HL-60/S4 (cell line): ENCODE results near the gene GALNT13.

ENCODE experiments used
- in situ Hi-C: fragments of 300-500 bp; cut with MboI; formaldehyde crosslinking; loops from 2 replicates; pipeline ENCODE4 v1.14.3; 2022; ENCODE audit warnings: low sequenced_read_pairs

The GALNT13 gene

GRCh38 chr2:153940511-153940910 lies 68.8 kb downstream of the GALNT13 start:
- in situ Hi-C loops: no loop called here

GRCh38 chr2:153944800-153945199 lies 73.1 kb downstream of the GALNT13 start:
- in situ Hi-C loops: no loop called here

- in situ Hi-C loops: no loop called here
Measured at GRCh38 chr2:153946036-153946435, 74.3 kb downstream of the GALNT13 start.

- in situ Hi-C loops: no loop called here
Measured at GRCh38 chr2:153953761-153954160, 82.0 kb downstream of the GALNT13 start.

DNA sequence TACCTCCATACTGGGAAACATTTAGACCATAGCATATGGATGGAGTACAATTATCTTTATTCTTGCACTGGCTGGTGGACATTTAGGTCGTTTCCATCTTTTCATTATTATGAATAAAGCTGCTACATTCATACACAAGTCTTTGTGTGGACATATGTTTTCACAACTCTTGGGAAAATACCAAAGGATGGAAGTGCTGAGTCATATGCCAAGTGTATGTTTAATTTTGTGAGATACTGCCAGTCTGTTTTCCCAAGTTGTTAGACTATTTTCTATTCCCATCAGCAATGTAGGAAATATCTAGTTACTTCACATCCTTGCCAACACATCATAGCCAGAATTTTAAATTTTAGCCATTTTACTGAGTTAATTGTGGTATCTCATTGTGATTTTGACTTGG lies 91.5 kb downstream of the GALNT13 start:
- in situ Hi-C loops: no loop called here

DNA sequence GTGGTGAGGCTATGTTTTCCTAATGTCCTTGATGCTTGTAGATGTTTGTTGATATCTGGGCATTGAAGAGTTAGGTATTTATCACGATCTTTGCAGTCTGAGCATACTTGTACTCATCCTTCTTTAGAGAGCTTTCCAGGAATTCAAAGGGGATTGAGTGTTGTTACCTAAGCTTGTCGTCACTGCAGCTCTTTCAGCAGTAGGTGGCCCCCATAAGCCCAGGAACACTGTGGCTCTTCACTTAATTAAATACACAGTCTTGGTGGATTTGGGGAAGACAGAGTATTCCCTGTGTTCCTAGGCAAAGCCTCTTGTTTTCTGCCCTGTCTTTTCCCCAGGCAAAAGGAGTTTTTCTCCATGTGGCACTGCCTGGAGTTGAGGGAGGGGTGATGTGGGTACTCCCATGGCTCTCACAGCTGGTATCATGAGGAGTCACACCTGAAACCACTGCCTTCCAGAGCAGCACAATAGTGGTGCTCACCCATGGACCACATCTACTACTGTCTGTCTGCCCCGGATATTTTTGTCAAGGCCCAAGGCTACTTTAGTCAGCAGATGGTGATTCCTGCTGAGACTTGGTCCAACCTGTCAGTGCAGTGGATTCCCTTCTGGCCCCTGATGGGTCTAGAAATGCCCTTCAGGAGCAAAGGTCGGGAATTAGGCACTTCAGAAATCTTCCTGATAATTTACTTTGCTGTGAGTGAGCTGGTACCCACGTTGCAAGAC lies 95.7 kb downstream of the GALNT13 start:
- in situ Hi-C loops: no loop called here

DNA sequence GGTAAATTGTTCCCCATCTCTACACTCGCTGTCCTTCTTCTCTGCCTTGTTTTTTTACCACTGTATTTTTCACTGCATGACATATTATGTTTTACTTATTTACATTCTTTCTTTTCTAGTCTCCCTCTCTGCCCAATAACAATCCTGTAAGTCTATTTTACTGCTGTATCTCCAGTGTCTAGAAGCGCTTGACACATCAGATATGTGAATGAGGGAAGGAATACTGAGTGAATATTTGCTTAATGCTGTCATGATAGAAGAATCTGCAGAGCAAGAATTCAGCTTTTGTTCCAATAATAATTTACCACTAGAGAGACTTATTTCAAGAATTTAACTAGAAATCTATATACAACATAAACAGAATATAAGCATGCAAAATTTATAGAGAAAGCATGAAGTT lies 99.5 kb downstream of the GALNT13 start:
- in situ Hi-C loops: no loop called here

DNA sequence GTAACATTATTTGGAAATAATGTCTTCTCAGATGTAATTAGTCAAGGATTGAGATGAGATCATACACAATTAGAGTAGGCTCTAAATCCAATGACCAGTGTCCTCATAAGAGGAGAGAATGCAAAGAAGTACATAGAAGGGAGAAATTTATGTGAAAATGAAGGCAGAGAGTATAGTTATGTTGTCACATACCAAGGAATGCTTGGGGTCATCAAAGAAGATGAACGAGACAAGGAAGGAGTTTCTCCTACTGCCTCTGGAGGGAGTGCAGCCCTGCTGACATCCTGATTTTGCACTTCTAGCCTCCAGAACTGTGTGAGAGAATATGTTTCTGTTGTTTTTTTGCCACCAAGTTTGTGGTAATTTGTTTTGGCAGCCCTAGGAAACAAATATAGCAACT lies 100.1 kb downstream of the GALNT13 start:
- in situ Hi-C loops: no loop called here

- in situ Hi-C loops: no loop called here
Measured at GRCh38 chr2:153972412-153972811, 100.7 kb downstream of the GALNT13 start.

GRCh38 chr2:153986488-153987229 lies 114.9 kb downstream of the GALNT13 start:
- in situ Hi-C loops: no loop called here

DNA sequence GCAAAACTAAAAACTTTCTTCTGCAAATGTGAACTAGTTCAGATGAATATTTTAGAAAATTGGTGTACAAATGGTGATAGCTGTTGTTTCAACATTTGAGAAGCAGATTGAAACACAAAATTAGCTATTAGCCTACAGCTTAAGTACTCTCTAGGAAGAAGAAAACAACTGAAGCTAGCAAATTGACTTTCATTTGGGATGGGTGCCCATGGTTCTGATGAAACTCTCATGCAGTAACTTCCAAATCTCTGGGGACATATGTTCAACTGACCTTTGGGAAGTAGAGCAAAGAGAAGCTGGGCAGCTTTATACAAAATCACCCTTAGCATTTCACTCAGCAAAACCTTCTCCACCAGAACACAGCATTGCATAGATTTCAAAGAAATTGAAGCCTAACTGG lies 119.0 kb downstream of the GALNT13 start:
- in situ Hi-C loops: no loop called here

DNA sequence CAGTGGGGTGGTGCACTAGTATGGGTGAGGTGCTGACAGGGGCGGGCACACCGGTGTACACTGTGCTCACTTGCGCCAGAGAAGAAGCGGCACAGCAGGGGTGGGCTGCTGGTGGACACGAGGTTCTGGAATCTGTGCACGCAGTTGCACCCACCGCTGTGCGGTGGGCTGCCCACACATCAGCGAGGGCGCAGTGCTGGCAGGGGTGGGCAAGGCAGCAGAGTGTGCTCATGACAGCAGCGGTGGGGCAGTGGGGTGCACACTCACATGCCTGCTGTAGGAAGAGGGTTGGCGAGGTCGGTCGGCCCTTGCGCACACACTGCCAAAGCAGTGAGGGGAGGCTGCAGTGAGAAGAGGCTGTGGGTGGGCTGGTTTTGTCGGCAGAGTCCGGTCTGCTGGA lies 141.8 kb downstream of the GALNT13 start:
- in situ Hi-C loops: no loop called here

- in situ Hi-C loops: no loop called here
Measured at GRCh38 chr2:154015233-154015632, 143.5 kb downstream of the GALNT13 start.

- in situ Hi-C loops: no loop called here
Measured at GRCh38 chr2:154029504-154029903, 157.8 kb downstream of the GALNT13 start.

GRCh38 chr2:154032220-154032619 lies 160.5 kb downstream of the GALNT13 start:
- in situ Hi-C loops: no loop called here

- in situ Hi-C loops: no loop called here
Measured at GRCh38 chr2:154046493-154046892, 174.8 kb downstream of the GALNT13 start.

- in situ Hi-C loops: no loop called here
Measured at GRCh38 chr2:154048905-154049304, 177.2 kb downstream of the GALNT13 start.

DNA sequence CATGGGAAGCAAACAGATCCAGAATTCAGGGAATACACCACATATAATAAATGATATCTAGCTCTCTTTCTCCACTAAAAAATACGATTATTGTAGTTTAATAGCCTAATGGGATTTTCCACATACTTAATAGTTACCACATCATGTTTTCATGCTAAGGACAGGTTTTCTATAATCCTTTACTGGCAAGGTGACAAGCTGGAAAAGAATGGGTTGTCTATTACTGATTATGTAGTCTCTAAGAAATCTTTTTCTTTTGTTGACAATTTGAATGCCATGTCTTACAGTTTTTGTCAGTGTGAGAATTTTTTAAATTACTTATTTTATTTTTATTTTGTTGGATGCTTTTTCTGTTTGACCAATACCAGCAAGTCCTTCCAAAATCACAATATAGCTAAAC lies 177.8 kb downstream of the GALNT13 start:
- in situ Hi-C loops: no loop called here

GRCh38 chr2:154067124-154067523 lies 195.4 kb downstream of the GALNT13 start:
- in situ Hi-C loops: no loop called here

GRCh38 chr2:154078926-154079325 lies 207.2 kb downstream of the GALNT13 start:
- in situ Hi-C loops: no loop called here

DNA sequence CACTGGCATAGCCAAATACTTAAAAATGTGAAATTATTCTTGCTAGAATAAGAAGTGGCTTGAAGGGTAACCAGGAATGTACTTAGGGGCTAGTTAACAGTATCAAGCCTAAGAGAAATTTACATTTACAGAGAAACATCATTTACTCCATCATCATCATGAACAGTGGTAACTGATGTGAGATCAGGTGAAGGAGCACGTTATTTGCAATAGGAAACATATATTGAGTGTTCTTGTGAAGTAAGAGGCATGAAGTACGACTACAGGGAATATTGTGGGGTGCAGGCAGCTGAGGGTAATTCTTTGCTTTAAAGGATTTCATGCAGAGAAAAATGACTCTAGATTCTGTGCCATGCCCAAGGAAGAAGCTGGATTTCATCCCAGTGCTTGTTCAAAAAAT lies 220.8 kb downstream of the GALNT13 start:
- in situ Hi-C loops: no loop called here

DNA sequence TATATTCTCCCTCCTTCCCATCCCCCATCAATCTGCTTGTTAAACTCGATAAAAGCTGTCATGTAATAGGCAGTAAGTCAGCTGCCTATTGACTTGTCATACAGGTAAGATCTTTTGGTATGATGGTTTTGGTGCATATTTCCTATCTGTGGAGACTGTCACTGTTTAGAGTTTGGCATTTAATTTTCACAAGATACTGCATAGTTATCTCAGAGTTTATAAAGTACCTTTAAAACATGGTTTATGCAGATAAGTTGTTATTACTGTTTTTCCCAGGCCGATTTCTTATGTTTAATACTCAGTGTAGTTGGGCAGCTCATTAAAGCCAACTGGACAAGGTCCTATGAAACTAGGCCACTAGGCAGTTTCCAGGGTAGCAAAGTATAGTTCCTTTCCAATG lies 222.1 kb downstream of the GALNT13 start:
- in situ Hi-C loops: no loop called here
